ENCODE measurements around the gene CT45A1. TPM values are rescaled to one million over a fixed set of nuclear protein-coding genes. Genes with fewer than 3 reads are reported as not detected.
"Not testable (repeated sequence)": the region's sequence is repeated elsewhere in the genome, so short reads cannot be mapped to it uniquely, and the experiment has no call there.

The CT45A1 gene, protein sequence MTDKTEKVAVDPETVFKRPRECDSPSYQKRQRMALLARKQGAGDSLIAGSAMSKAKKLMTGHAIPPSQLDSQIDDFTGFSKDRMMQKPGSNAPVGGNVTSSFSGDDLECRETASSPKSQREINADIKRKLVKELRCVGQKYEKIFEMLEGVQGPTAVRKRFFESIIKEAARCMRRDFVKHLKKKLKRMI
- total RNA-seq, result 1 to 10 TPM in 1 of 7 donors, not detected in 6; 1.4 TPM
- not detected for polyA plus RNA-seq
- long read RNA-seq, donor 1, result 0 reads
- long read RNA-seq, donor 2, result 0 reads
- long read RNA-seq, donor 3, result 0 reads

DNA sequence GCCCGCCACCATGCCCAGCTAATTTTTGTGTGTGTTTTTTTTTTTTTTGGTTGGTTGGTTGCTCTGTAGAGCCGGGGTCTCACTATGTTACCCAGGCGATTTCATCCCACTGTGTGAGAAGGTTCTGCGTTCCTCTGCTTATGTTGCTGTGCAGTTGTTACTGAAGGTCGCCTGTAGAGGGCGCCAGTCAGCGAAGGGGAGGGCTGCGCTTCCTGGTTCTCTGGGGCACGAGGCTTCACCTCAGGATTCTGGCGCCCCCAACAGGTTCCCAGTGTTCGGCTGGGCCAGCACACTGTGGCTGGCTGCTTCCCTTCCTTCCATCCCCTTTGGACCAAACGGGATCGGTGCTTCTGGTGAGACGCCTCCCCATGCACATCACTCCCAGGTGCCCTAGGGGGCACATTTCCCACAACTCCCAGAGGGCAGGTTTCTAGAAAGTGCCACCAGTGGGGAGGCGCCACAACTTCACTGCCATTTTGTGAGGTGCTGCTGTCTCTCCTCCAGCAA is at the start of gene CT45A1:
Gene CT45A1, plus strand, starts transcription at position 457 of the 507 bp plus-strand sequence. CDS start 5,302 bp downstream, outside the sequence.
- 61 to 79% (median 78%) methylated on average over 9 to 13 of the region's 15 CpGs for WGBS, 3 donors
- DNase-seq; H3K27me3 ChIP-seq; H3K27ac ChIP-seq; H3K4me3 ChIP-seq; intact Hi-C loops (cut with DNase I); H3K36me3 ChIP-seq; H3K9me3 ChIP-seq; H3K4me1 ChIP-seq (ENCODE audit: insufficient read depth): not testable (repeated sequence)

DNA sequence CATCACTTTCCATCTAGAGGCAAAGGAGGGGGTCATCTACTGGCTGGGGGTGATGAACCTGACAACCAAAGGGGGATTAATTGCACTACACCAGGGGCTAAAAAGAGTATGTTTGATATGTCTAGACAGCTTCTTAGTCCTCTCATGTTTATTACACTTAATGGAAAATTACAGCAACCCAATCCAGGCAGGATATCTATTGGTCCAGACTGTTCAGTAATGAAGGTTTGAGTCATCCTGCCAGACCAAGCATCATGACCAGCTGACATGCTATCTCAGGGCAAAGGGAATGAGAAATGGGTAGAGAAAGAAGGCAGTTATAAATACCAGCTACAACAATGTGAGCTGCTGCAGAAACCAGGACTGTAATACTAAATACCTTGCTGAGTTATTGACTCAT is 40.5 kb upstream of the CT45A1 start:
- H3K27me3 ChIP-seq; H3K27ac ChIP-seq; H3K4me1 ChIP-seq (ENCODE audit: insufficient read depth); DNase-seq; H3K36me3 ChIP-seq; H3K4me3 ChIP-seq; H3K9me3 ChIP-seq; intact Hi-C loops (cut with DNase I): not testable (repeated sequence)

DNA sequence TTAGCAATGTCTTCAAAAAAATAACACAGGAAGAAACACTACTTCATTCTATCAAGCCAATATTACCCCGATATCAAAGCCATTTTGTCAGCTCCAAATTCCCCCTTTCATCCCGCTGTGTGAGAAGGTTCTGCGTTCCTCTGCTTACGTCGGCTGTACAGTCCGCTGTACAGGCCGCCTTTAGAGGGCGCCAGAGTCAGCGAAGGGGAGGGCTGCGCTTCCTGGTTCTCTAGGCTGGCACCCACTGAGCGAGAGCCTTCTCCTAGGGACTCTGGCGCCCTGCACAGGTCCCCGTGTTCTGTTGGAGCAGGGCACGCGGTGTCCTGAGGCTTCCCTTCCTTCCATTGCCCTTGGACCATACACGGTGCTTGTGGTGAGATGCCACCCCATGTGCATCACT is 25.3 kb upstream of the CT45A1 start:
- no peak for TF ChIP-seq POLR2A (IDR thresholded peaks at IDR 0.05)
- TF ChIP-seq EP300 (IDR thresholded peaks at IDR 0.05), result no peak
- TF ChIP-seq, protein P1, sequence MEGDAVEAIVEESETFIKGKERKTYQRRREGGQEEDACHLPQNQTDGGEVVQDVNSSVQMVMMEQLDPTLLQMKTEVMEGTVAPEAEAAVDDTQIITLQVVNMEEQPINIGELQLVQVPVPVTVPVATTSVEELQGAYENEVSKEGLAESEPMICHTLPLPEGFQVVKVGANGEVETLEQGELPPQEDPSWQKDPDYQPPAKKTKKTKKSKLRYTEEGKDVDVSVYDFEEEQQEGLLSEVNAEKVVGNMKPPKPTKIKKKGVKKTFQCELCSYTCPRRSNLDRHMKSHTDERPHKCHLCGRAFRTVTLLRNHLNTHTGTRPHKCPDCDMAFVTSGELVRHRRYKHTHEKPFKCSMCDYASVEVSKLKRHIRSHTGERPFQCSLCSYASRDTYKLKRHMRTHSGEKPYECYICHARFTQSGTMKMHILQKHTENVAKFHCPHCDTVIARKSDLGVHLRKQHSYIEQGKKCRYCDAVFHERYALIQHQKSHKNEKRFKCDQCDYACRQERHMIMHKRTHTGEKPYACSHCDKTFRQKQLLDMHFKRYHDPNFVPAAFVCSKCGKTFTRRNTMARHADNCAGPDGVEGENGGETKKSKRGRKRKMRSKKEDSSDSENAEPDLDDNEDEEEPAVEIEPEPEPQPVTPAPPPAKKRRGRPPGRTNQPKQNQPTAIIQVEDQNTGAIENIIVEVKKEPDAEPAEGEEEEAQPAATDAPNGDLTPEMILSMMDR (IDR thresholded peaks at IDR 0.05), result no peak
- intact Hi-C loops (cut with DNase I), result no loop called here
- no peak for DNase-seq
- Histone ChIP-seq H3K9me3 (no peaks in the 10 kb centered on the region), H3K4me1 (ENCODE audit: insufficient read depth) (no peaks in the 10 kb centered on the region), H3K27me3 (no peaks in the 10 kb centered on the region), H3K27ac (no peak overlapping the region), H3K4me3 (no peak overlapping the region), H3K36me3 (no peaks in the 10 kb centered on the region)
- 44 to 46% (median 46%) methylated on average over 16 of the region's 16 CpGs for WGBS, 3 donors

DNA sequence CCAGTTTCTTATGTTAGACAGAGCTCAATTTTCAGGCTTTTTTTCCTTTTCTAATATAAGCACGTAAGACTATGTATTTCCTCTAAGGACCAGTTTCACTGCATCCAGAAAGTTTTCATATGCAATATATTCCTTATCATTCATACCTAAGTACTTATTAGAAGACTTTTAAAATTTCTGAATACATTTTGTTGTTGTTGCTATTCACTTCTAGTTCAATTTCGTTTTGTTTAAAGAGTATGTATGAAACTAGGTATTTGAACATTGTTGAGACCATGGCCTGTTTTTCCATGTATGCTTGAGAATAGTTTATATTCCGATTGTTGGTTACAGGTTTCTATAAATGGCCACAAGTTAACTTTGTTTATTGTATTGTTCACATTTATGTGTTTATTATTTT is 18.0 kb upstream of the CT45A1 start:
- DNase-seq, result no peak
- WGBS, 3 donors, result 49 to 65% (median 54%) methylated on average over 3 of the region's 3 CpGs
- Histone ChIP-seq H3K36me3 (no peaks in the 10 kb centered on the region), H3K27ac (no peak overlapping the region), H3K9me3 (no peaks in the 10 kb centered on the region), H3K27me3 (no peaks in the 10 kb centered on the region), H3K4me1 (ENCODE audit: insufficient read depth) (no peaks in the 10 kb centered on the region), H3K4me3 (no peak overlapping the region)
- intact Hi-C loops (cut with DNase I), result no loop called here
- no peak for TF ChIP-seq EP300 (IDR thresholded peaks at IDR 0.05)
- TF ChIP-seq, protein P1 (IDR thresholded peaks at IDR 0.05), result no peak
- TF ChIP-seq POLR2A (IDR thresholded peaks at IDR 0.05), result no peak

DNA sequence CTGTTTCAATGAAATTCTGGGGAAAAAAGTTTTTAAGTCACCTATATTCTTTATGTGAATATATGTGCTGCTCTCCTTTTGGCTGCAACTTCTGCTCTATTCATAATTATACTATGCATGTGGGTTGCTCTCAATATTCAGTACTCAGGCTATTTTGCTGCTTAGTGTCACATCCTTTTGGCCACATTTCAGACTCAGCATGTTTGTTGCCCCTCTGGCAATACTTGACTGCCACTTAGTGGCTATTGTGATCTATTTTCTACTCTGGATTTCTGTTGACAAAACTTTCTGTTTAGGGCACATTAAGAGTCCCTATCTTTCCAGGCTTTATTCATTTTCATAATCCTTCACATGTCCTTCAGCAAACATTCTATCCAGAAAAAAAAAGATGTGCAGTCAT is 15.8 kb upstream of the CT45A1 start:
- no peaks in the 10 kb centered on the region for H3K27me3 ChIP-seq
- no peak overlapping the region for H3K4me3 ChIP-seq
- intact Hi-C loops (cut with DNase I), result no loop called here
- H3K36me3 ChIP-seq, result no peaks in the 10 kb centered on the region
- TF ChIP-seq EP300 (IDR thresholded peaks at IDR 0.05) (no peak), POLR2A (IDR thresholded peaks at IDR 0.05) (no peak)
- TF ChIP-seq, protein P1 (IDR thresholded peaks at IDR 0.05), result no peak
- H3K9me3 ChIP-seq, result no peaks in the 10 kb centered on the region
- H3K4me1 ChIP-seq (ENCODE audit: insufficient read depth), result no peaks in the 10 kb centered on the region
- no peak overlapping the region for H3K27ac ChIP-seq
- DNase-seq, result no peak

Measured in ovary (tissue), 10 donors.